Right lobe of liver (tissue), 6 donors: Measurements from ENCODE around the gene VPS33A. TPM values are rescaled to one million over a fixed set of nuclear protein-coding genes. Genes with fewer than 3 reads are reported as not detected.

Source experiments
- ATAC-seq, 4 donors: fragments of 200-7000 bp; cut with Tn5 transposase; one replicate each; pipeline ENCODE4 v1.9.1; 2020; ENCODE audit warnings: mild to moderate bottlenecking in 4 of 4, moderate library complexity in 4 of 4
- DNase-seq, 3 donors: peaks; one replicate each; pipeline ENCODE4 v3.0.0-alpha.2; 2020
- H3K27ac ChIP-seq, 3 donors: fragments of 200-600 bp; one replicate each; pipeline ENCODE4 v1.8.0; 2022
- H3K27me3 ChIP-seq, 2 donors: fragments of 200-600 bp; one replicate each; pipeline ENCODE4 v1.8.0; 2022
- H3K36me3 ChIP-seq, 4 donors: fragments of 200-600 bp; sonication (generic) in 1 of 4; one replicate each; pipeline versions ENCODE4 v1.5.1 to v1.8.0; 2017 to 2022; ENCODE audit warnings: control low read depth in 1 of 4
- H3K4me1 ChIP-seq, 4 donors: fragments of 200-600 bp; sonication (generic) in 1 of 4; one replicate each; pipeline versions ENCODE4 v1.5.1 to v1.8.0; 2017 to 2022; ENCODE audit warnings: control low read depth in 1 of 4
- H3K4me3 ChIP-seq, 3 donors: fragments of 200-600 bp; one replicate each; pipeline ENCODE4 v1.8.0; 2022
- H3K9me3 ChIP-seq, 4 donors: fragments of 200-600 bp; sonication (generic) in 1 of 4; one replicate each; pipeline versions ENCODE4 v1.5.1 to v1.8.0; 2017 to 2022; ENCODE audit warnings: control low read depth in 1 of 4
- POLR2A ChIP-seq: fragments of 450-650 bp; IDR thresholded peaks from one replicate; pipeline ENCODE4 v1.6.1; 2017; ENCODE audit warnings: antibody characterized with exemption, mild to moderate bottlenecking
- WGBS: methylation state at CpG from one replicate; pipeline ENCODE4 v1.1.6; 2018; ENCODE audit warnings: low coverage, low lambda C conversion rate; ENCODE audit not compliant: insufficient coverage; ENCODE audit errors: missing lambda C conversion rate; 5-methylcytosine and 5-hydroxymethylcytosine counted together
- intact Hi-C, 2 donors: fragments of 100-400 bp; cut with DNase I; formaldehyde crosslinking; loops; one replicate each; pipeline versions ENCODE4 v1.11.2 to v1.14.1; 2022
- total RNA-seq, 6 experiments: library from RNA; depleted of rRNA in 2 of 6; stranded (reverse); fragments of >200 nt in 2 of 6; fragmentation: NEBNext Ultra II Directional in 3 of 6; extraction: Animal tissue kit (Norgen Biotek cat#: 25700) in 3 of 6; gene quantifications; one replicate each; pipeline versions ENCODE4 v1.1.0 to v1.2.4, GENCODE V29; 2016 to 2023
- TF ChIP-seq, protein P1 (sequence below), 4 donors: fragments of 200-600 bp in 3 of 4; fragments of 450-650 bp in 1 of 4; IDR thresholded peaks; one replicate each; pipeline versions ENCODE4 v1.5.1 to v1.8.0; 2016 to 2022; ENCODE audit warnings: antibody characterized with exemption in 4 of 4, mild to moderate bottlenecking in 2 of 4
- donor health status: DM: no; HTN: yes; CAD: no.
- donor health status: DM: no; HTN: no; CAD: no.
- donor health status: DM: no; HTN: no; CAD: no.
- donor health status: DM: no; HTN: yes; CAD: no.
- donor health status: DM: no; HTN: yes; CAD: no.

VPS33A gene
- total RNA-seq, 6 experiments from 2014 or later = 8.5 to 14.7 (median 11.6) TPM

DNA sequence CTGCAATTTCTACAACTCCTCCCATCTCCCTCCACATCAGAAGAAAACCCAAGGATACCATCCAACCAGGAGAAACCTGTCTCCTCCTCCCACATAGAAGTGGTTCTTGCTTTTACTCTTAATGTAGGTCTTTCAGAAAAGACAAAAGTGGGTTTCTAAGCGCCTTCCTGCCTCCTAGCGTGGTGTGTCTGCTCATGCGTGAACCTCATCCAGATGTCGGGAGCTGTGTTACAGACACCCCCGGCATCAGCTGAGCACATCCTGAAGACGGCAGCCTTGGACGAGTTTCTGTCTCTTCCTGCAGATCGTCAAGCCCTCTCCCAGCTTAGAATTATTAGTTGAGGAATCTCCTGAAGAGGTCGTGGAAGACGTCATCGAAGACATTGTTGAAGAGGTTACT is 73.9 kb downstream of the VPS33A start:
- H3K36me3 ChIP-seq = no peaks in the 10 kb centered on the region
- TF ChIP-seq POLR2A = no peak
- TF ChIP-seq, protein P1, sequence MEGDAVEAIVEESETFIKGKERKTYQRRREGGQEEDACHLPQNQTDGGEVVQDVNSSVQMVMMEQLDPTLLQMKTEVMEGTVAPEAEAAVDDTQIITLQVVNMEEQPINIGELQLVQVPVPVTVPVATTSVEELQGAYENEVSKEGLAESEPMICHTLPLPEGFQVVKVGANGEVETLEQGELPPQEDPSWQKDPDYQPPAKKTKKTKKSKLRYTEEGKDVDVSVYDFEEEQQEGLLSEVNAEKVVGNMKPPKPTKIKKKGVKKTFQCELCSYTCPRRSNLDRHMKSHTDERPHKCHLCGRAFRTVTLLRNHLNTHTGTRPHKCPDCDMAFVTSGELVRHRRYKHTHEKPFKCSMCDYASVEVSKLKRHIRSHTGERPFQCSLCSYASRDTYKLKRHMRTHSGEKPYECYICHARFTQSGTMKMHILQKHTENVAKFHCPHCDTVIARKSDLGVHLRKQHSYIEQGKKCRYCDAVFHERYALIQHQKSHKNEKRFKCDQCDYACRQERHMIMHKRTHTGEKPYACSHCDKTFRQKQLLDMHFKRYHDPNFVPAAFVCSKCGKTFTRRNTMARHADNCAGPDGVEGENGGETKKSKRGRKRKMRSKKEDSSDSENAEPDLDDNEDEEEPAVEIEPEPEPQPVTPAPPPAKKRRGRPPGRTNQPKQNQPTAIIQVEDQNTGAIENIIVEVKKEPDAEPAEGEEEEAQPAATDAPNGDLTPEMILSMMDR (IDR thresholded peaks at IDR 0.05) = no peak
- DNase-seq (no peak), ATAC-seq (no peak)
- H3K27ac ChIP-seq = no peak overlapping the region
- no peak overlapping the region for H3K4me3 ChIP-seq
- H3K4me1 ChIP-seq = no peaks in the 10 kb centered on the region
- WGBS = 59% methylated on average over 5 of the region's 11 CpGs
- intact Hi-C loops = loop anchor here in 1 of 2 donors (10.0 kb wide), 1 partner anchor 48 kb away; no protein-coding TSS in a partner anchor
- no peaks in the 10 kb centered on the region for H3K9me3 ChIP-seq
- H3K27me3 ChIP-seq = no peaks in the 10 kb centered on the region

DNA sequence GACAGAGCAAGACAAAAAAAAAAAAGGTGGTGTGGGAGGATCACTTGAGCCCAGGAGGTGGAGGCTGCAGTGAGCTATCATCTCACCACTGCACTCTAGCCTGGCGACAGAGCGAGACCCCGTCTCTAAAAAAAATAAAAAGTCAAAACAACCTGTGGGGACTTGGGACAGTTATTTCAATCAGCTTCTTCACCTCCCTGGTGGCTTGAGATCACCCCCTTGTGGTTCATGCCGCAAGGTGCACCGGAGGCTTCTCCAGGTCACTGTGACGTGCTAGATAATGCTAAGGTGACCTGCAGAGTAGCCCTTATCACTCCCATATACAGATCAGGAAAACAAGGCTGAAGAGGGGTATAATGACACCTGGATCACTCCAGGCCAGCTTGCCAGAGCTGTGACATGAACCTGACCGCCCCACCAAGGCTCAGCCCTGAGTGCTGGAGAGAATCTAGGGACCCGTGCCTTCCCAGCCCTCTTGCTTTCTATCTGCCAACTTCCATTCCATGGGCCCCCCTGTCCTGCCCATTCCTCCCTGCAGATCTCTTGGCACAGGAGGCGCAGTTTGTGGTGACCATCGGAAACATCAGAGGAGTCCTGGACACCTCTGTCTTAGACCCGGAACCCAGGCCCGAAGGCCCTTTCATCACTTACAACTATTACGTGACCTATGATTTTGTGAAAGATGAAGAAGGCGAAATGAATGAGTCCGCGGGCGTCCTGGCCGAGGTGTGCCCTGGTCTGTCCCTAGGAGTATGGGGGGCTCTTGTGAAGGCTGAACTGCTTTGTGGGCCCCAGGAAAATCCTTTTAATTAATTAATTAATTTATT is 75.2 kb downstream of the VPS33A start:
- Histone ChIP-seq H3K27ac (no peak overlapping the region), H3K36me3 (no peaks in the 10 kb centered on the region), H3K27me3 (no peaks in the 10 kb centered on the region), H3K9me3 (no peaks in the 10 kb centered on the region), H3K4me1 (peaks cover 0 to 2% (median 0%) of the 10 kb centered on the region in 4 donors), H3K4me3 (no peak overlapping the region)
- DNase-seq (peak; percentile 64 to 81 (median 80)), ATAC-seq (peak; percentile 95 to 99 (median 96))
- intact Hi-C loops = loop anchor here in 1 of 2 donors (10.0 kb wide), 1 partner anchor 46 kb away; no protein-coding TSS in a partner anchor
- 63% methylated on average over 12 of the region's 18 CpGs for WGBS
- no peak for TF ChIP-seq POLR2A
- TF ChIP-seq, protein P1 (IDR thresholded peaks at IDR 0.05) = peak; percentile 76 to 86 (median 82)

DNA sequence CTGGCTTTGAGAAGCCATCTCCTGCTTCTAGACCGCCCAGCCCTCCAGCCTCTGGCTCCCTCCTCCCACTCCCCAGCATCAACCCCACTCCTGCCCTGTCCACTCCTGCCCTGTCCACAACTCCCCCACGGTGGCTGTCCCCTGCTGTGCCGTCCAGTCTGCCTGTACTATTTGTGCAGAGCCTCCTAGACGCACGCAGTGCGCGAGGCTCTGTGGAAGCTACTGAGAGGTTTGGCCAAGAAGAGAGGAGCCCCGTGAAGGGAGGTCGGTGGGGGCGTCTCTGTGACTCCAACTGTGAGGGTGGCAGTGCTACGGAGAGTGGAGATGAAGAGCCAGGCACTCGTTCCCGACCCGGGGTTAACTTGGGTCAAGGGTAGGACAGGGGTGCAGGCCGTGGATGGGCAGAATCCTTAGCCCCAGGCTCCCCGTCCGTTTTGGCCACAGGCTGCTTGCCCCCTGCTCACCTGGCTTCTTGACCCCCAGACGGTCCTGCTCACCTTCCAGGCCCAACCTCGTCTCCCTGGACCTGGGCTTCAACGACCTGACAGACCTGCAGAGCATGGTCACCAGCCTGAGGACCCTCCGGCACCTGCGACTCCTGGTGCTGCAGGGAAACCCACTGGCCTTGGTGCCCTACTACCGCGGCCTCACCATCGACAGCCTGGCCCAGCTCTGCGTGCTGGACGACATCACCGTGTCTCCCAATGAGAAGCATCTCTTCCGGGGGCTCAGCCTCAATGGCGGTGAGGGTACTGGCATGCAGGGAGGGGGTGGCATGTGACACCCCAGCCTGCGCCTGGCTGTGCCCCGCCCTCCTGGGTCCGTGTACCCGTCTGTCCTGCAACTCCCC is 76.4 kb downstream of the VPS33A start:
- H3K4me3 ChIP-seq = no peak overlapping the region
- no peaks in the 10 kb centered on the region for H3K27me3 ChIP-seq
- no peak overlapping the region for H3K27ac ChIP-seq
- DNase-seq (no peak), ATAC-seq (no peak)
- H3K9me3 ChIP-seq = no peaks in the 10 kb centered on the region
- intact Hi-C loops = loop anchor here in 1 of 2 donors (10.0 kb wide), 1 partner anchor 45 kb away; no protein-coding TSS in a partner anchor
- H3K4me1 ChIP-seq = peaks cover 0 to 14% (median 0%) of the 10 kb centered on the region in 4 donors
- no peak for TF ChIP-seq POLR2A
- TF ChIP-seq, protein P1 (IDR thresholded peaks at IDR 0.05) = no peak
- no peaks in the 10 kb centered on the region for H3K36me3 ChIP-seq
- WGBS = 79% methylated on average over 10 of the region's 34 CpGs

DNA sequence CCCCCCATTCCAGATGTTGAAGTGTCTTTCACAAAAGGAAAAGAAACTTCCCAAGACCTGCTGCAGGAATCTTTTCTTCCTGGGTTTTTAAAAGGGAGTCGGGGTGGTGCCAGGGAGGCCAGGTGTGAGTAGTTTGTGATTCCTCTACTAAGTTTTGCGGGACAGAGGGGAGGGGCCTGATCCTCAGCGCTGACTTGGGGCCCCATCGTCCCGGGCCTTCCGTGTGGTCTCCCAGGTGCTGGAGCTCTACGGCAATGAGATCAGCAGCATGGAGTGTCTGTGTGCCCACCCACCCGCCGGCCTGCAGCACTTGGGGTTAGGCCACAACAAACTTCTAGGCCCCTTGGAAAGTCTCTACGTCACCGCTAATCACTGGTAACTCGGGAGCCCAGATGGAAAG is 78.8 kb downstream of the VPS33A start:
- ATAC-seq = no peak
- TF ChIP-seq POLR2A = no peak
- TF ChIP-seq, protein P1 (IDR thresholded peaks at IDR 0.05) = no peak
- H3K4me3 ChIP-seq = no peak overlapping the region
- peaks cover 0 to 19% (median 0%) of the 10 kb centered on the region in 4 donors for H3K4me1 ChIP-seq
- no peaks in the 10 kb centered on the region for H3K36me3 ChIP-seq
- H3K9me3 ChIP-seq = no peaks in the 10 kb centered on the region
- H3K27me3 ChIP-seq = no peaks in the 10 kb centered on the region
- 80% methylated on average over 1 of the region's 12 CpGs for WGBS
- no peak overlapping the region for H3K27ac ChIP-seq
- no peak for DNase-seq
- intact Hi-C loops = no loop called here
